Thyroid gland (tissue), 4 donors: Measurements from ENCODE around the gene MTCL3.

ENCODE experiments used
- CTCF ChIP-seq, 6 experiments: fragments of 200-600 bp in 3 of 6; fragments of 450-650 bp in 3 of 6; sonication (generic) in 3 of 6; IDR thresholded peaks; one replicate each; pipeline ENCODE4 v1.5.1; 2016 to 2019; ENCODE audit warnings: antibody characterized with exemption in 6 of 6, mild to moderate bottlenecking in 2 of 6, inconsistent platforms in 1 of 6, moderate library complexity in 1 of 6
- POLR2A ChIP-seq, 2 donors: fragments of 450-650 bp; IDR thresholded peaks; one replicate each; pipeline ENCODE4 v1.6.1; 2017; ENCODE audit warnings: antibody characterized with exemption in 2 of 2, mild to moderate bottlenecking in 2 of 2, moderate library complexity in 1 of 2

GRCh38 chr6:127453845-127454619, 65.1 kb downstream of the MTCL3 start:
- TF ChIP-seq CTCF (IDR thresholded peaks at IDR 0.05) (no peak), POLR2A (IDR thresholded peaks at IDR 0.05) (no peak)
